Measurements from ENCODE around the gene KRTAP9-6.

GRCh38 chr17:41231731-41232130, 33.4 kb upstream of the KRTAP9-6 start:
- TF ChIP-seq CTCF (IDR thresholded peaks at IDR 0.05 in 2 of 3, conservative IDR thresholded peaks at IDR 0.05 in 1 of 3; ENCODE audit: borderline replicate concordance in 1 of 3, insufficient read depth in 1 of 3, low read depth in 2 of 3, low read length in 2 of 3) (no peak), ZFX (IDR thresholded peaks at IDR 0.05) (no peak), JUND (IDR thresholded peaks at IDR 0.05) (no peak), CEBPB (IDR thresholded peaks at IDR 0.05; ENCODE audit: low read depth) (no peak), POLR2A (IDR thresholded peaks at IDR 0.05; ENCODE audit: borderline replicate concordance, extremely low read depth, insufficient read depth, insufficient read length) (no peak), ELF1 (IDR thresholded peaks at IDR 0.05; ENCODE audit: borderline replicate concordance, low read depth) (no peak), SIN3A (IDR thresholded peaks at IDR 0.05; ENCODE audit: low read depth) (no peak)
